Cardiac fibroblast (primary cell): Measurements from ENCODE around the gene MAP2.
A peak's percentile ranks its signal among the peaks of the same experiment; 100 is the strongest.

ENCODE experiments used
- DNase-seq, 2 donors: peaks; one replicate each; pipeline versions ENCODE4 v3.0.0 to v3.0.0-alpha.2; 2010; ENCODE audit warnings: low read depth in 2 of 2
- H3K4me3 ChIP-seq, 2 donors: replicated peaks in 1 of 2; 1 replicate in 1 of 2; 2 replicates in 1 of 2; pipeline ENCODE4 v1.5.1; 2011; ENCODE audit warnings: low read depth in 2 of 2, low read length in 2 of 2, mild to moderate bottlenecking in 2 of 2, moderate library complexity in 1 of 2
- TF ChIP-seq, protein P1 (sequence below): IDR thresholded peaks from one replicate; pipeline ENCODE4 v1.5.1; 2011; ENCODE audit warnings: low read depth, mild to moderate bottlenecking, low read length, inconsistent platforms

Gene MAP2

GRCh38 chr2:209767316-209767715 lies 343.5 kb downstream of the MAP2 start:
- TF ChIP-seq, protein P1, sequence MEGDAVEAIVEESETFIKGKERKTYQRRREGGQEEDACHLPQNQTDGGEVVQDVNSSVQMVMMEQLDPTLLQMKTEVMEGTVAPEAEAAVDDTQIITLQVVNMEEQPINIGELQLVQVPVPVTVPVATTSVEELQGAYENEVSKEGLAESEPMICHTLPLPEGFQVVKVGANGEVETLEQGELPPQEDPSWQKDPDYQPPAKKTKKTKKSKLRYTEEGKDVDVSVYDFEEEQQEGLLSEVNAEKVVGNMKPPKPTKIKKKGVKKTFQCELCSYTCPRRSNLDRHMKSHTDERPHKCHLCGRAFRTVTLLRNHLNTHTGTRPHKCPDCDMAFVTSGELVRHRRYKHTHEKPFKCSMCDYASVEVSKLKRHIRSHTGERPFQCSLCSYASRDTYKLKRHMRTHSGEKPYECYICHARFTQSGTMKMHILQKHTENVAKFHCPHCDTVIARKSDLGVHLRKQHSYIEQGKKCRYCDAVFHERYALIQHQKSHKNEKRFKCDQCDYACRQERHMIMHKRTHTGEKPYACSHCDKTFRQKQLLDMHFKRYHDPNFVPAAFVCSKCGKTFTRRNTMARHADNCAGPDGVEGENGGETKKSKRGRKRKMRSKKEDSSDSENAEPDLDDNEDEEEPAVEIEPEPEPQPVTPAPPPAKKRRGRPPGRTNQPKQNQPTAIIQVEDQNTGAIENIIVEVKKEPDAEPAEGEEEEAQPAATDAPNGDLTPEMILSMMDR = no peak
- no peak overlapping the region for H3K4me3 ChIP-seq
- DNase-seq = no peak

GRCh38 chr2:209768557-209768956 lies 344.7 kb downstream of the MAP2 start:
- no peak for DNase-seq
- TF ChIP-seq, protein P1 = no peak
- no peak overlapping the region for H3K4me3 ChIP-seq

DNA sequence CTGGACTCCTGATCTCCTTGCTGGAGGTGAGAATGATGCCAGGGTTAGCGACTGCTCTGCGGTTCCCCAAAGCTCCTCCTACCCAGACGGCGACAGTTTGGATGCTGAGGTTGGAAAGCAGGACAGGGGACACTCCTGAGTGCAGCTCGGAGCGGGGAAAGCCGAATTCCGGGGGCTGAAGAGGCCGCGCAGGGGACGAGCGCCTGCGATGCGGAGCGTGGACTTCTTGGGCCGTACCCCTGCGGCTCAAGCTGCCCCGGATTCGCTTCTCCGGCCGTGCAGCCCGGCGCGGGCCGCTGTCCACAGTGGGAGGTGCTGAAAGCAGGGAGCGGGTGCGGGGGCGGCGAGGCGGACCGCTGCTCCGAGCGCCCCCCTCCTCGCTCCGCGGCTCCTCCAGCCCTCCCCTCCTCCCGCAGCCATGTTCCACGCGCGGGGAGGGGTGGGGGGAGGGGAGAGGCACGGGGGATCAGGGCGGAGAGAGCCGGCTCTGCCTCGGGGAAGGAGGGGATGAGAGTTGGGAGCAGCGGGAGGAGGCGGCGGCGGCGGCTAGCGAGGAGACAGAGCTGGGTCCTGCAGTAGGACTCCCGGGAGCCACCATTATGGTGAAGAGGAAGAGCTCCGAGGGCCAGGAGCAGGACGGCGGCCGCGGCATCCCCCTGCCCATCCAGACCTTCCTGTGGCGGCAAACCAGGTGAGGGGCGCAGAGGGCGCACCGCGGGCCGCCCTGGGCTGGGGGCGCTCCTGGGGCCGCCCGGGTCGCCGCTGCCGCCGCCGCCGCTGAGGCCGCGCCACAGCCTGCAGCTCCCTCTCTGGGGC lies 347.8 kb downstream of the MAP2 start, which contains the start of gene UNC80:
TSS of gene UNC80 (plus strand) at position 359 of the 816 bp plus-strand sequence. CDS start at position 600, 241 bp downstream.
- H3K4me3 ChIP-seq = peak within 1 kb of the TSS; percentile 33 to 45
- TF ChIP-seq, protein P1 = no peak
- peak; percentile 55 to 72 for DNase-seq

- DNase-seq = no peak
- H3K4me3 ChIP-seq = no peak overlapping the region
- TF ChIP-seq, protein P1 = no peak
These were observed 348.4 kb downstream of the MAP2 start for GRCh38 chr2:209772290-209772685.

- TF ChIP-seq, protein P1 = no peak
- DNase-seq = no peak
- H3K4me3 ChIP-seq = no peak overlapping the region
These were observed 349.5 kb downstream of the MAP2 start for GRCh38 chr2:209773377-209773776.
